ENCODE measurements around the gene LRWD1. TPM values are rescaled to one million over a fixed set of nuclear protein-coding genes. Genes with fewer than 3 reads are reported as not detected.
A peak's percentile ranks its signal among the peaks of the same experiment; 100 is the strongest.

The LRWD1 gene
- total and polyA plus RNA-seq, 9 of the 15 experiments (the other 6 are each of a cell fraction or from before 2014, with no cell fraction given), result 0.61 to 66.0 (median 33.2) TPM

GRCh38 chr7:102451371-102452054 lies 13.3 kb upstream of the LRWD1 start (continued):
- TF ChIP-seq MGA (IDR thresholded peaks at IDR 0.05), result peak; percentile 65
- peak; percentile 26 for TF ChIP-seq CXXC5 (CRISPR knock-in tag; IDR thresholded peaks at IDR 0.05)
- peak; percentile 78 for TF ChIP-seq HMGN3 (IDR thresholded peaks at IDR 0.05; ENCODE audit: borderline replicate concordance, extremely low read depth, insufficient read length, low read depth, low read length)
- 0 out of 2 replicates have a peak, but pooled peaks have one; percentile 17 for TF ChIP-seq NBN (IDR thresholded peaks at IDR 0.05; ENCODE audit: low read depth)
- peak; percentile 53; the same call in 1 of the 2 replicates for TF ChIP-seq MYC (IDR thresholded peaks at IDR 0.05; ENCODE audit: low read depth, low read length)
- TF ChIP-seq MYC (CRISPR knock-in tag; IDR thresholded peaks at IDR 0.05; ENCODE audit: borderline replicate concordance, low read depth), result no peak
- no peak for TF ChIP-seq TEAD2 (tag; IDR thresholded peaks at IDR 0.05)
- peak; percentile 55 to 70 (median 69) for TF ChIP-seq CTCF (IDR thresholded peaks at IDR 0.05 in 2 of 3, conservative IDR thresholded peaks at IDR 0.05 in 1 of 3; ENCODE audit: insufficient read depth in 2 of 3, low read depth in 1 of 3, low read length in 3 of 3)
- 0 out of 4 replicates have a peak, but pooled peaks of 1 of the 2 experiments have one; percentile 19 for TF ChIP-seq FOXA3 (CRISPR knock-in tag; conservative IDR thresholded peaks at IDR 0.05 in 1 of 2, IDR thresholded peaks at IDR 0.05 in 1 of 2)
- TF ChIP-seq CREB3L1 (IDR thresholded peaks at IDR 0.05; ENCODE audit: borderline replicate concordance, low read depth), result 0 out of 2 replicates have a peak, but pooled peaks have one; percentile 40

All from K562 (cell line).